ENCODE data around the gene WWOX. TPM values are rescaled to one million over a fixed set of nuclear protein-coding genes. Genes with fewer than 3 reads are reported as not detected.

WWOX gene
- total RNA-seq, 1 donor from 2014 or later = 8.9 TPM

DNA sequence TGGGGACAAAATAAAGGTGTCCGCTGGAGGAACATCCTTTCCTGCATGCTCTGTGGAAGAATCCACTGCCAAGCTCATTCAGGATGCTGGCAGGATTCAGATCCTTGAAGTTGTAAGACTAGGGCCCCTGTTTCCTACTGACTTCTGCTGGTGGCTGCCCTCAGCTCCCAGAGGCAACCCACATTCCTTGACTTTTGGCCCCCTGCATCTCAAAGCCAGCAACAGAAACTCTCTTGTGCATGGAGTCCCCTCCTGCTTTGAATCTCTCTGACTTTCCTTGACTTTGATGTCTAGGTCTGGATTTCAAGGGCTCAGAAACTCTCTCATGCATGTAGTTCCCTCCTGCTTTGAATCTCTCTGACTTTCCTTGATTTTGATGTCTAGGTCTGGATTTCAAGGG, 461.5 kb downstream of the WWOX start:
- TF ChIP-seq CTCF (IDR thresholded peaks at IDR 0.05; ENCODE audit: borderline replicate concordance) = no peak
- no peak for DNase-seq
- intact Hi-C loops (cut with micrococcal nuclease) = no loop called here
- no peaks in the 10 kb centered on the region for H3K36me3 ChIP-seq
- no peaks in the 10 kb centered on the region for H3K27me3 ChIP-seq (ENCODE audit: low read depth)
- peaks cover 8% of the 10 kb centered on the region for H3K4me1 ChIP-seq
- no peak overlapping the region for H3K4me3 ChIP-seq
- no peak overlapping the region for H3K27ac ChIP-seq (replicated peaks)
- H3K9me3 ChIP-seq (replicated peaks) = peaks cover 3% of the 10 kb centered on the region

DNA sequence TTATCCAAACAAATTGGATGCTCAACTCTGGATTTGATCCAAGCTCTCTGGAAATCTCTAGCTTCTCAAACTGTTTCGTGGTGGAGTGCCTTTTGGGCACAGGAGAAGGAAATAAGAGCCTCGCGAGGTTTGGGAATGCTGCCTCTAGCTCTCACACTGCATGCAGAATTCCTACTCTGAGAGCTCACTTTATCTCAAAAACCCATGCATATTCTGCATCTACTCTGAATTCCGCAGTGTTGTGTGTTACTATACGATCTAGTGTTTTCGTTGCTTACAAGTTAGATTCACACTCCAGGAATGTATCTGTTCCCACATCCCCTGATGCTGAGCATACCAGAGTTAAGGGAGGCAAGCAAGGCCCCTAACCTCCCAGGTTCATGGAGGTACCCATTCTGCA, 462.7 kb downstream of the WWOX start:
- Histone ChIP-seq H3K9me3 (replicated peaks) (peaks cover 3% of the 10 kb centered on the region), H3K4me3 (no peak overlapping the region), H3K4me1 (peaks cover 8% of the 10 kb centered on the region), H3K27me3 (ENCODE audit: low read depth) (no peaks in the 10 kb centered on the region), H3K36me3 (no peaks in the 10 kb centered on the region), H3K27ac (replicated peaks) (no peak overlapping the region)
- intact Hi-C loops (cut with micrococcal nuclease) = no loop called here
- TF ChIP-seq CTCF (IDR thresholded peaks at IDR 0.05; ENCODE audit: borderline replicate concordance) = no peak
- DNase-seq = no peak

GRCh38 chr16:78562650-78563049, 463.2 kb downstream of the WWOX start:
- DNase-seq = no peak
- no peak overlapping the region for H3K27ac ChIP-seq (replicated peaks)
- no peaks in the 10 kb centered on the region for H3K27me3 ChIP-seq (ENCODE audit: low read depth)
- intact Hi-C loops (cut with micrococcal nuclease) = no loop called here
- TF ChIP-seq CTCF (IDR thresholded peaks at IDR 0.05; ENCODE audit: borderline replicate concordance) = no peak
- peaks cover 3% of the 10 kb centered on the region for H3K9me3 ChIP-seq (replicated peaks)
- no peak overlapping the region for H3K4me3 ChIP-seq
- no peaks in the 10 kb centered on the region for H3K36me3 ChIP-seq
- H3K4me1 ChIP-seq = peaks cover 8% of the 10 kb centered on the region

- no peak overlapping the region for H3K4me3 ChIP-seq
- H3K27ac ChIP-seq (replicated peaks) = no peak overlapping the region
- peaks cover 8% of the 10 kb centered on the region for H3K4me1 ChIP-seq
- H3K9me3 ChIP-seq (replicated peaks) = peaks cover 3% of the 10 kb centered on the region
- H3K36me3 ChIP-seq = no peaks in the 10 kb centered on the region
- intact Hi-C loops (cut with micrococcal nuclease) = no loop called here
- DNase-seq = no peak
- no peak for TF ChIP-seq CTCF (IDR thresholded peaks at IDR 0.05; ENCODE audit: borderline replicate concordance)
- H3K27me3 ChIP-seq (ENCODE audit: low read depth) = no peaks in the 10 kb centered on the region
These were observed 464.5 kb downstream of the WWOX start for GRCh38 chr16:78563905-78564304.

DNA sequence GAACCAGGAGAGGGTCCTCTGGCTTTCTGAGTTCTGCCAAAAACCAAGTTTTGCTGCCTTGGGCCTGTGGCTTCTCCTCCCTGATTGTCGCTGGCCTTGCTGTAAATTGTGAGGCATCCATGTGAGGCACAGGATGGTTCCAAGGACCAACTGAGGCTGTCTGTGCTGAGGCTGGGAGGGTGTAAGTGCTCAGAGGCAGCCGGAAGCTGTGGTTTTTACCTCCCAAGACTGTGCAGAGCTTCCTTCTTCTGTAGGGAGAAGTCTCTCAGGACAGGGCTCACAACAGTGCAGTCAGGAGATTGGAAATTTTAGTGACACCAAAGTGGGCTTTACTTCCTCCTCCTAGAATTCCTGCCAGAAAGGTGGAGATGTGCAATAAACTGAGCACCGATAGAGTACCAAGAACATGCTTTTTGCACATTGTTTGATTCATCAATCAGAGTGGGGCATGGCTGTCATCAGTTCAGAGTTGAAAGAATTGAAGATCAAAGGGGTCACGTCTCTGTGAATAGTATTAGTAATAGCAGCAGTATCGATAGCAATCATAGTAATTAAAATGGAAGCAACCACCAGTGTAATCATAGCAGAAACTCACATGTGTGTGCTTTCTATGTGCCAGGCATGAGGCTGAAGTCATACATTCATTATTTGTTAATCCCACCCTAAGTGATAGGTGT, 467.1 kb downstream of the WWOX start:
- TF ChIP-seq CTCF (IDR thresholded peaks at IDR 0.05; ENCODE audit: borderline replicate concordance) = no peak
- no peaks in the 10 kb centered on the region for H3K36me3 ChIP-seq
- peaks cover 3% of the 10 kb centered on the region for H3K9me3 ChIP-seq (replicated peaks)
- peaks cover 8% of the 10 kb centered on the region for H3K4me1 ChIP-seq
- H3K27ac ChIP-seq (replicated peaks) = no peak overlapping the region
- no peak for DNase-seq
- H3K4me3 ChIP-seq = no peak overlapping the region
- intact Hi-C loops (cut with micrococcal nuclease) = no loop called here
- no peaks in the 10 kb centered on the region for H3K27me3 ChIP-seq (ENCODE audit: low read depth)

Measured in left ventricle myocardium inferior (tissue), 1 donor.